Psoas muscle (tissue), 8 donors: ENCODE measurements around the gene NSD2. TPM values are rescaled to one million over a fixed set of nuclear protein-coding genes. Genes with fewer than 3 reads are reported as not detected.
A peak's percentile ranks its signal among the peaks of the same experiment; 100 is the strongest.

ENCODE experiments used
- ATAC-seq, 4 donors: fragments of 200-7000 bp; cut with Tn5 transposase; one replicate each; pipeline ENCODE4 v1.9.1; 2020; ENCODE audit warnings: moderate library complexity in 3 of 4, mild to moderate bottlenecking in 2 of 4
- DNase-seq, 2 donors: peaks; one replicate each; pipeline ENCODE4 v3.0.0-alpha.2; 2020
- H3K27ac ChIP-seq: fragments of 200-600 bp; one replicate; pipeline ENCODE4 v1.8.0; 2022
- H3K27me3 ChIP-seq, 3 donors: fragments of 200-600 bp in 1 of 3; one replicate each; pipeline versions ENCODE4 v1.6.1 to v1.8.0; 2013 to 2022; ENCODE audit warnings: low read length in 2 of 3, mild to moderate bottlenecking in 2 of 3, moderate library complexity in 1 of 3; ENCODE audit not compliant: insufficient read depth in 3 of 3
- H3K36me3 ChIP-seq, 2 donors: fragments of 200-600 bp in 1 of 2; one replicate each; pipeline versions ENCODE4 v1.6.1 to v1.8.0; 2013 to 2022; ENCODE audit warnings: low read depth in 1 of 2, mild to moderate bottlenecking in 1 of 2, moderate library complexity in 1 of 2; ENCODE audit not compliant: insufficient read depth in 1 of 2
- H3K4me1 ChIP-seq: fragments of 200-600 bp; one replicate; pipeline ENCODE4 v1.8.0; 2022
- H3K4me3 ChIP-seq: fragments of 200-600 bp; one replicate; pipeline ENCODE4 v1.8.0; 2022; ENCODE audit warnings: mild to moderate bottlenecking
- H3K9me3 ChIP-seq: fragments of 200-600 bp; one replicate; pipeline ENCODE4 v1.8.0; 2022
- WGBS, 3 donors: extraction: QIAGEN DNeasy Blood & Tissue Kit; methylation state at CpG; one replicate each; pipeline versions ENCODE4 v1.1.6 to v1.1.7; 2013; 5-methylcytosine and 5-hydroxymethylcytosine counted together
- intact Hi-C, 2 donors: fragments of 100-400 bp; cut with DNase I; formaldehyde crosslinking; loops; one replicate each; pipeline versions ENCODE4 v1.11.0 to v1.14.2; 2022
- polyA plus RNA-seq, 3 donors: library from polyadenylated mRNA; stranded (reverse); fragments of 200-250 nt; gene quantifications; one replicate each; pipeline ENCODE4 v1.2.3, GENCODE V29; 2013
- total RNA-seq, 4 donors: library from RNA; stranded (reverse); fragmentation: NEBNext Ultra II Directional in 2 of 4; extraction: Animal tissue kit (Norgen Biotek cat#: 25700) in 2 of 4; gene quantifications; one replicate each; pipeline versions ENCODE4 v1.2.1 to v1.2.4, GENCODE V29; 2021 to 2023
- TF ChIP-seq, protein P1 (sequence below): fragments of 200-600 bp; IDR thresholded peaks from one replicate; pipeline ENCODE4 v1.8.0; 2022; ENCODE audit warnings: antibody characterized with exemption
- donor health status: healthy with polysubstance abuse.
- donor health status: DM: no; HTN: no; CAD: no; lungs with moderate emphysema.
- donor health status: Bipolar disorder and iron deficiency.
- donor health status: healthy.
- donor health status: DM: yes; HTN: yes; CAD: no.
- donor health status: DM: no; HTN: no; CAD: no.
- donor health status: DM: no; HTN: no; CAD: no.
- donor health status: DM: yes; HTN: yes; CAD: no.

The NSD2 gene
- total and polyA plus RNA-seq, 7 donors: 5.6 to 36.0 (median 21.2) TPM

DNA sequence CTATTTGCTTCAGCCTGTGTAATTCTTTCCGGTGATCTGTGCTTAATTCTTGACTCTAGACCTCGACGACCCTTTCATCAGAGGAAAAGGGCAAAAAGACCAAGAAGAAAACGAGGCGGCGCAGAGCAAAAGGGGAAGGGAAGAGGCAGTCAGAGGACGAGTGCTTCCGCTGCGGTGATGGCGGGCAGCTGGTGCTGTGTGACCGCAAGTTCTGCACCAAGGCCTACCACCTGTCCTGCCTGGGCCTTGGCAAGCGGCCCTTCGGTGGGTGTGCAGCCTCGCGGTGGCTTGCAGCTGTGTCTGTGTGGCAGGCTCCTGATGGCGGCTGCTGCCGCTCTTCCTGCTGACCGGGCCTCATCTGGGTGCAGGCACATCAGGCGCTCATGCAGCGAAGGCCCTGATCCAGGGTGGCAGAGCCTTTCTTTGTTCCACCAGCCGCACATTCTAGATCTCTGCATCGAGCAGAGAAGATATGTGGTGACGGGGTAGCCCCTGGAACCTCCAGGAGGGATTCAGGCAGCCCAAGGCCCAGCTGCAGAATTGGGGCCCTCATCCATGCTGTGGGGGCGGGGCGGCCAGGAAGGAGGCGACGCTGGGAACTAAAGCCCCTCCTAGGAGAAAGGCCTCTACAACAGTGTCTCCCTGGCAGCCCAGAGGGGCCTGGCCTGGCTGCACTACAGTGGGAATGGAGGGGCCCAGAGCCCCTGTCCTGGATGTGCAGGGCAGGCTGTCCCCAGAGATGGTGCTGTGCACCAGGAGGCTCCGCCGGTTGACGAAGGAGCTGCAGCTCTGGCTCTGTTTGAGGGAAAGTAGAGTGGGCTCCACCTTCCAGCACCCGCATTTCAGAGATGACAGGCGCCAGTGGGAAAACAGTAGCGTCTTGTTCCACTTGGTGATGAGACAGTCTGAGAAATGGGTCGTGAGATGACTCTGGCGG lies 105.5 kb downstream of the NSD2 start:
- TF ChIP-seq, protein P1, sequence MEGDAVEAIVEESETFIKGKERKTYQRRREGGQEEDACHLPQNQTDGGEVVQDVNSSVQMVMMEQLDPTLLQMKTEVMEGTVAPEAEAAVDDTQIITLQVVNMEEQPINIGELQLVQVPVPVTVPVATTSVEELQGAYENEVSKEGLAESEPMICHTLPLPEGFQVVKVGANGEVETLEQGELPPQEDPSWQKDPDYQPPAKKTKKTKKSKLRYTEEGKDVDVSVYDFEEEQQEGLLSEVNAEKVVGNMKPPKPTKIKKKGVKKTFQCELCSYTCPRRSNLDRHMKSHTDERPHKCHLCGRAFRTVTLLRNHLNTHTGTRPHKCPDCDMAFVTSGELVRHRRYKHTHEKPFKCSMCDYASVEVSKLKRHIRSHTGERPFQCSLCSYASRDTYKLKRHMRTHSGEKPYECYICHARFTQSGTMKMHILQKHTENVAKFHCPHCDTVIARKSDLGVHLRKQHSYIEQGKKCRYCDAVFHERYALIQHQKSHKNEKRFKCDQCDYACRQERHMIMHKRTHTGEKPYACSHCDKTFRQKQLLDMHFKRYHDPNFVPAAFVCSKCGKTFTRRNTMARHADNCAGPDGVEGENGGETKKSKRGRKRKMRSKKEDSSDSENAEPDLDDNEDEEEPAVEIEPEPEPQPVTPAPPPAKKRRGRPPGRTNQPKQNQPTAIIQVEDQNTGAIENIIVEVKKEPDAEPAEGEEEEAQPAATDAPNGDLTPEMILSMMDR: no peak
- DNase-seq (peak in 1 of 2 donors; percentile 39), ATAC-seq (peak in 1 of 4 donors; percentile 51)
- H3K27me3 ChIP-seq: no peaks in the 10 kb centered on the region
- no peak overlapping the region for H3K27ac ChIP-seq
- intact Hi-C loops: no loop called here
- 83 to 87% (median 85%) methylated on average over 33 to 35 of the region's 35 CpGs for WGBS, 3 donors
- no peaks in the 10 kb centered on the region for H3K4me1 ChIP-seq
- H3K9me3 ChIP-seq: no peaks in the 10 kb centered on the region
- H3K4me3 ChIP-seq: no peak overlapping the region
- peaks cover 0 to 69% of the 10 kb centered on the region in 2 donors for H3K36me3 ChIP-seq

DNA sequence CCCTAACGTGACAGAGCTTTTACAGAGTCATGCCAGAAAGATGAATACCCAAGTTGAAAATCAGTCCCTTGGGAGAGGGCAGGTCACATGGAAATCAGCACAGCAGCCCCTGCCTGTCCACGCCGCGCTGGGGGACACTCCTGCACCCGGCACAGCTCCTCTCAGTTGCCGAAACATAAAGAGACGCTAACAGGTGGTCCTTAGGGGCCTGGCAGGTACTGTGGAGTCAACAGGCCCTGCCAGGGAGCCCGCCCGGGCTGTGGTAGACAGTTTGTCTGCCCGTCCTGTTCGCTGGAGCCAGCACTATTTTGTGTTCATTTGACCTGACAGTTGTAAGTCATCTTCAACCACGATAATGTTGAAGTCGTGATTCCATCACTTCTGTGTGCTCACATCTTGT lies 107.0 kb downstream of the NSD2 start:
- Histone ChIP-seq H3K9me3 (no peaks in the 10 kb centered on the region), H3K27me3 (no peaks in the 10 kb centered on the region), H3K36me3 (peaks cover 0 to 83% of the 10 kb centered on the region in 2 donors), H3K27ac (no peak overlapping the region), H3K4me3 (no peak overlapping the region), H3K4me1 (no peaks in the 10 kb centered on the region)
- peak in 1 of 2 donors; percentile 24 for DNase-seq
- intact Hi-C loops: no loop called here
- TF ChIP-seq, protein P1: no peak
- WGBS, 3 donors: 83 to 95% (median 85%) methylated on average over 13 of the region's 13 CpGs
- ATAC-seq: no peak

DNA sequence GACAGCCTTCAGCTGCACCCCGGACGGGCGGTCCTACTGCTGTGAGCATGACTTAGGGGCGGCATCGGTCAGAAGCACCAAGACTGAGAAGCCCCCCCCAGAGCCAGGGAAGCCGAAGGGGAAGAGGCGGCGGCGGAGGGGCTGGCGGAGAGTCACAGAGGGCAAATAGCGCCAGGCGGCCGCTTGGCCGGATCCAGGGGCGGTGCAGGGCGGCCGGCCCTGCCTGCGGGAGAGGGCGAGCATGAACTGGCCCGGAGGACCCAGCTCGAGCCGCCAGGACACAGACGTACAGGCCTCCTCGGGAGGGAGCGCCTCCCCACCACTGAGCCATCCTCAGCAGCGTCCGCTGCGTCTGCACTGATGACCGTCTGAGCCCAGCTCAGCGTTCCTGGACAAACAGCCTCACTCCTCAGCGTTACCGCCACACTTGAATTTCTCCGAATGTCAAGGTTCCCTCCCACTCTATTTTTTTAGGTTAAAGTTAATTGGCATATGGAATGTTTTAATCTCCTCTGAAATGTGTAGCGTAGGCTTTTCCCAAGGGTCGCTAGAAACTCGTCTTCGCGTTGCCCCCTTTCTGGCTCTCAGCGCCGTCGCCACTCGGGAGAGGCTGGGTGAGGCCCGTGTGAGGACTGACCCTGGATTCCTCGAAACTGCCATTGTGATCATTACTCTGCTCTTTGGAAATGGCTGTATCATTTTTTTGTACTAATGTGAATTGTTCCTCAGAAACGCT lies 107.7 kb downstream of the NSD2 start:
- no peaks in the 10 kb centered on the region for H3K9me3 ChIP-seq
- H3K27me3 ChIP-seq: no peaks in the 10 kb centered on the region
- ATAC-seq (peak in 2 of 4 donors; percentile 7 to 13), DNase-seq (peak in 1 of 2 donors; percentile 48)
- intact Hi-C loops: no loop called here
- peaks cover 0 to 89% of the 10 kb centered on the region in 2 donors for H3K36me3 ChIP-seq
- TF ChIP-seq, protein P1: no peak
- H3K4me3 ChIP-seq: no peak overlapping the region
- 91 to 94% (median 93%) methylated on average over 44 to 45 of the region's 45 CpGs for WGBS, 3 donors
- no peak overlapping the region for H3K27ac ChIP-seq
- H3K4me1 ChIP-seq: no peaks in the 10 kb centered on the region

DNA sequence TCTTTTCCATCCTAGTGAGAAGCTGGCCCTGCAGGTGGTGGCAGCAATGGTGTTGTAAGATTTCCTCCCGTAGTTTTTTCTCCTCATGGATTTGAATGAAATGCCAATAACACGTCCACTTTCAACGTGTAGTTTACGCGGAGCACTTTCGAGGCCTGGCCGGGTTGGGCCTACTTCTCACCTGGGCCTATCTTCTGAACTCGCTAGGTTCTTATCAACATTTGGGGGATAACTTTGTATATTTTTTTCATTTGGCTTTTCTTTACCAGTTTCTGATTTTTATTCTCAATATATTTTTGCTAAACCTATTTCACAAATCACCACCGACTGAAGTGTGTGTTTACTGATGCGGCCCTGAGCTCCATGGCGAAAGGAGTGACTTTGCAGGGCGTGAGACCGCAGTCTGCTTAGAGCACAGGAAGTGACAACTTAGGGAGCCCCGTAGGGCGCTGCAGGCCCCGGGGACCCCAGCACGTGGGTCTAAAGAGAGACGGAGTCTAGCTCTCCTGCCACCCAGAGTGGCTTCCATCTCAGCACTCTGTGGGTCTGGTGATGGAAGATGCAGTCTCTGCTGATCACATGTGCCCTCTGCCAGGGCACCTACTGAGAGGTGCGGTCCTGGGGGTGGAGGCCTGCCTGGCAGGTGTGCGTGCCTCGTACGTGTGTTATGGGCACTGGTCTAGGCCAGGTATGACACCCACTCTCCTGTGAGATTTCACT lies 108.4 kb downstream of the NSD2 start:
- H3K4me3 ChIP-seq: no peak overlapping the region
- H3K9me3 ChIP-seq: no peaks in the 10 kb centered on the region
- no peaks in the 10 kb centered on the region for H3K27me3 ChIP-seq
- no peaks in the 10 kb centered on the region for H3K4me1 ChIP-seq
- ATAC-seq (no peak), DNase-seq (peak in 1 of 2 donors; percentile 25)
- TF ChIP-seq, protein P1: no peak
- WGBS, 3 donors: 86 to 89% (median 87%) methylated on average over 22 of the region's 22 CpGs
- intact Hi-C loops: no loop called here
- H3K27ac ChIP-seq: no peak overlapping the region
- peaks cover 0 to 89% of the 10 kb centered on the region in 2 donors for H3K36me3 ChIP-seq
